Measurements from ENCODE around the gene LIPC.

The LIPC gene

GRCh38 chr15:58495891-58496408 is 64.2 kb downstream of the LIPC start:
- DNase-seq (ENCODE audit: low read depth), result no peak

- no peak for DNase-seq (ENCODE audit: low read depth)
Observed at GRCh38 chr15:58497046-58497785, 65.4 kb downstream of the LIPC start.

- DNase-seq (ENCODE audit: low read depth), result no peak
Observed at GRCh38 chr15:58498821-58499580, 67.2 kb downstream of the LIPC start.

GRCh38 chr15:58501006-58501405 is 69.2 kb downstream of the LIPC start:
- DNase-seq (ENCODE audit: low read depth), result no peak

GRCh38 chr15:58501636-58502188 is 69.9 kb downstream of the LIPC start:
- DNase-seq (ENCODE audit: low read depth), result no peak

- no peak for DNase-seq (ENCODE audit: low read depth)
Observed at GRCh38 chr15:58503139-58504027, 71.6 kb downstream of the LIPC start.

- no peak for DNase-seq (ENCODE audit: low read depth)
Observed at GRCh38 chr15:58504674-58505234, 73.0 kb downstream of the LIPC start.

- no peak for DNase-seq (ENCODE audit: low read depth)
Observed at GRCh38 chr15:58505581-58505980, 73.8 kb downstream of the LIPC start.

GRCh38 chr15:58506064-58506490 is 74.3 kb downstream of the LIPC start:
- no peak for DNase-seq (ENCODE audit: low read depth)

- DNase-seq (ENCODE audit: low read depth), result no peak
Observed at GRCh38 chr15:58506783-58507668, 75.2 kb downstream of the LIPC start.

GRCh38 chr15:58509556-58509955 is 77.8 kb downstream of the LIPC start:
- no peak for DNase-seq (ENCODE audit: low read depth)

- no peak for DNase-seq (ENCODE audit: low read depth)
Observed at GRCh38 chr15:58510715-58511598, 79.2 kb downstream of the LIPC start.

GRCh38 chr15:58511599-58511987 is 79.8 kb downstream of the LIPC start:
- DNase-seq (ENCODE audit: low read depth), result no peak

- DNase-seq (ENCODE audit: low read depth), result no peak
Observed at GRCh38 chr15:58512522-58512921, 80.7 kb downstream of the LIPC start.

GRCh38 chr15:58513008-58513407 is 81.2 kb downstream of the LIPC start:
- DNase-seq (ENCODE audit: low read depth), result no peak

GRCh38 chr15:58513726-58514336 is 82.0 kb downstream of the LIPC start:
- no peak for DNase-seq (ENCODE audit: low read depth)

- no peak for DNase-seq (ENCODE audit: low read depth)
Observed at GRCh38 chr15:58515807-58516206, 84.0 kb downstream of the LIPC start.

GRCh38 chr15:58517252-58517681 is 85.5 kb downstream of the LIPC start:
- no peak for DNase-seq (ENCODE audit: low read depth)
